ENCODE data around the gene POLR2J. TPM values are rescaled to one million over a fixed set of nuclear protein-coding genes. Genes with fewer than 3 reads are reported as not detected.
"Not testable (repeated sequence)": the region's sequence is repeated elsewhere in the genome, so short reads cannot be mapped to it uniquely, and the experiment has no call there.

The POLR2J gene
- total RNA-seq, 1 donor from 2014 or later, result 36.2 TPM

GRCh38 chr7:102507410-102508088 lies 28.8 kb upstream of the POLR2J start:
- H3K36me3 ChIP-seq (ENCODE audit: control insufficient read depth, insufficient read depth, low read length); H3K4me3 ChIP-seq (ENCODE audit: low read depth, low read length); H3K27me3 ChIP-seq (ENCODE audit: control insufficient read depth, insufficient read depth, low read length); DNase-seq (ENCODE audit: low read depth): not testable (repeated sequence)

DNA sequence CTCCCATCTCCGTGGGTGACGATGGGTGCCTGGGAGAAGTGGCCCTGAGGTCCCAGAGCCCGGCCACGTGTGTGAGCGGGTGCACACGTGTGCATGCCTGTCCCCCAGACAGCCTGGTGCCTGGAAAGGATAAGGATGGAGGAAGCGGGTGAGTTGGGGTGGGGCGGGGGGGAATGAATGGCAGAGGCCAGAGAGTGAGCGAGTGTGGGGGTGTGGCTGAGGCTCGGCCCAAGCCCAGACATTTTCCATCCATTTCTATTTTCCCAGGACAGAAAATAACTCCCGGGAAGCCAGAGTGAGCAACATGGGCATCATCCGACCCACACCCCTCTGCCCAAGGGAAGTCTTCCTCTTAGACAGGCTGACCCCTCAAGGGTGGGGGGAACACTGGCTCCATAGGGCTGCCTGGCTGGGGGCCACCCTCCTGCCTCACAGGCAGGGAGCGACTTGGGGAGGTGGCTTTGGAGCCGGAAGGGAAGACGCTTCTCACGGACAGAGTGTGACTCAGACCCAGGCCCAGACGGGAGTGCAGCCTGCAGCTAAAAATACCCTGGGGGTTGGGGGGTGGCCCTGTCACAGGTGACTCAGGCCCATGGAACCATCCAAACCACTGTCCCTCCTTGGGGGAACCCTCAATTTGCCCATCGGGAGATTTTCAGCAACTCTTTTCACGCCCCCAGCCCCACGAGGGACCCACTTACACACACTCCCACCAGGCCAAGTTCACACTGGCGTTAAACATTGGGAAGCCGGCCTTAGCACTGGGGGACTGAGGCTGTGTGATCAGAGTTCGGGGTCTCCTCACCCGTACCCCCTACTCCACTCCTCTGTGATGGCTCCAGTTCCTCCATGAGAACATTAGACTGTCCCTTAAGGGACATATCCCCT lies 26.8 kb upstream of the POLR2J start:
- not testable (repeated sequence) for H3K27me3 ChIP-seq (ENCODE audit: control insufficient read depth, insufficient read depth, low read length); H3K36me3 ChIP-seq (ENCODE audit: control insufficient read depth, insufficient read depth, low read length); DNase-seq (ENCODE audit: low read depth); H3K4me3 ChIP-seq (ENCODE audit: low read depth, low read length)

- DNase-seq (ENCODE audit: low read depth); H3K27me3 ChIP-seq (ENCODE audit: control insufficient read depth, insufficient read depth, low read length); H3K4me3 ChIP-seq (ENCODE audit: low read depth, low read length); H3K36me3 ChIP-seq (ENCODE audit: control insufficient read depth, insufficient read depth, low read length): not testable (repeated sequence)
These were observed 24.4 kb upstream of the POLR2J start for GRCh38 chr7:102503141-102503540.

DNA sequence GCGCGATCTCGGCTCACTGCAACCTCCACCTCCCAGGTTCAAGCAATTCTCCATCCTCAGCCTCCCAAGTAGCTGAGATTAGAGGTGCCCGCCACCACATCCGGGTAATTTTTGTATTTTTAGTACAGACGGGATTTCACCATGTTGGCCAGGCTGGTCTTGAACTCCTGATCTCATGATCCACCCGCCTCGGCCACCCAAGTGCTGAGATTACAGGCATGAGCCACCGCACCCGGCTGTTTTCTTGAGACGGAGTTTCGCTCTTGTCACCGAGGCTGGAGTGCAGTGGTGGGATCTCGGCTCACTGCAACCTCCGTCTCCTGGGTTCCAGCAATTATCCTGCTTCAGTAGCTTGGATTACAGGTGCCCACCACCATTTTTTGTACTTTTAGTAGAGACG lies 19.6 kb upstream of the POLR2J start:
- not testable (repeated sequence) for H3K4me3 ChIP-seq (ENCODE audit: low read depth, low read length); DNase-seq (ENCODE audit: low read depth); H3K27me3 ChIP-seq (ENCODE audit: control insufficient read depth, insufficient read depth, low read length); H3K36me3 ChIP-seq (ENCODE audit: control insufficient read depth, insufficient read depth, low read length)

- H3K4me3 ChIP-seq (ENCODE audit: low read depth, low read length); H3K27me3 ChIP-seq (ENCODE audit: control insufficient read depth, insufficient read depth, low read length); H3K36me3 ChIP-seq (ENCODE audit: control insufficient read depth, insufficient read depth, low read length); DNase-seq (ENCODE audit: low read depth): not testable (repeated sequence)
These were observed 18.6 kb upstream of the POLR2J start for GRCh38 chr7:102497308-102497707.

- not testable (repeated sequence) for DNase-seq (ENCODE audit: low read depth); H3K36me3 ChIP-seq (ENCODE audit: control insufficient read depth, insufficient read depth, low read length); H3K4me3 ChIP-seq (ENCODE audit: low read depth, low read length); H3K27me3 ChIP-seq (ENCODE audit: control insufficient read depth, insufficient read depth, low read length)
These were observed 18.1 kb upstream of the POLR2J start for GRCh38 chr7:102496861-102497260.

DNA sequence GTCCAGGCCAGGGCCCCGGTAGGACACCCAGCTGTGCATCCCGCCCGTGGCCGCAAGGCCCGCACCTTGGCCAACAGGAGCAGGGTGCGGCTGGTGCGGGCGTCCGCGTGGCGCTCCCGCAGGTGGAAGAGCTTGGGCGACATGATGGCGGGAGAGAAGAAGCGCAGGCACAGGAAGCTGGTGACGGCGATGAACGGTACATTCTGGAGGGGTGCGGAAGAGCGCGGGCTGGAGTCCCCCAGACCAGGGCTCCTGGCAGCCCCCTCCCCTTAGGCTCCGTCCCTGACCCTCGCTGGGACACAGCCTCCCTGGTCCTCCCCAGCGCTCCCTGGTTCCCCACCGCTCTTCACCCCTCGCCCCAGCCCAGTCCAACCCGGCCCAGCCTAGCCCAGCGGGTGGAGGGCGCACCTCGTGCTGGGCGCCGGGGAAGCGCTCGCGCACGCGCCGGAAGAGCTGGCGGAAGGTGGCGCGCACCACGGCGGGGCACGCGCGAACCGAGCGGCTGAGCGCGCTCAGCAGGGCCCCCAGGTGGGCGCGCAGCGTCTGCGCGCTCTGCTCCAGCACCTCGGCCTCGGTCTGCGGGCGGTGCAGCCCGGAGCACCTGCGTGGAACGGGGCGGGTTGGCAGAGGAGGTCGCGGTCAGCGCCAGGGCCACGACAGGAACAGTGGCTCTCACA lies 15.9 kb upstream of the POLR2J start:
- not testable (repeated sequence) for DNase-seq (ENCODE audit: low read depth); H3K27me3 ChIP-seq (ENCODE audit: control insufficient read depth, insufficient read depth, low read length); H3K36me3 ChIP-seq (ENCODE audit: control insufficient read depth, insufficient read depth, low read length); H3K4me3 ChIP-seq (ENCODE audit: low read depth, low read length)

GRCh38 chr7:102494026-102494425 lies 15.3 kb upstream of the POLR2J start:
- H3K36me3 ChIP-seq (ENCODE audit: control insufficient read depth, insufficient read depth, low read length); DNase-seq (ENCODE audit: low read depth); H3K27me3 ChIP-seq (ENCODE audit: control insufficient read depth, insufficient read depth, low read length); H3K4me3 ChIP-seq (ENCODE audit: low read depth, low read length): not testable (repeated sequence)

DNA sequence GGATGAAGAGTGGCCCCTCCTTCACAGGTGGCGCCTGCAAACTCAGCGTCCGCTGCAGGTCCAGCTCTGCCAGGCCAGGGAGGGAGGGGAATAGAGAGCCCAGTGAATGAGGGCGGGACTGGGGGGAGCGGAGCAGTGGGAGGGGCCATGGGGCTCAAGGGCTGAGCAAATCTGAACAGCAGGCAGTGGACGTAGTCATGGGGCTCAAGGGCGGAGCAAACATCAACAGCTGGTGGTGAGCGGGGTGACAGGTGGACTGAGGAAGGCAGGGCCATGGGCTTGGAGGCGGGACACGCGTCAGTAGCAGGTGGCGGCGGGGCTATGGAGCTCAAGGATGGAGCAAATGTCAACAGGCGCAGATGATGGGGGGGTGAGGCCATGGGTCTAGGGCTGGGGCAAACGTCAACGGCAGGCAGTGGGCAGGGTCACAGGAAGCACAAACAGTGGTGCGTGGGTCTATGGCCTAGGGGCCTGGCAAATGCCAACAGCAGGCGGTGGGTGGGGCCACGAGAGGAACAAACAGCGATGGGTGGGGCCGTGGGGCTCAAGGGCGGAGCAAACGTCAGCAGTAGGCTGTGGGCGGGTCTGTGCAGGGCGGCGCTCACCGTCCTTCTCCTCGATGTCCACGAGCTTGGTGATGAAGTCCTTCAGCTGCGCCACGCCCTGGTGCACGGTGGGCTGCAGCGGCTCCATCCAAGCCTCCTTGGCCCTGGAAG lies 14.7 kb upstream of the POLR2J start:
- not testable (repeated sequence) for DNase-seq (ENCODE audit: low read depth); H3K36me3 ChIP-seq (ENCODE audit: control insufficient read depth, insufficient read depth, low read length); H3K27me3 ChIP-seq (ENCODE audit: control insufficient read depth, insufficient read depth, low read length); H3K4me3 ChIP-seq (ENCODE audit: low read depth, low read length)

DNA sequence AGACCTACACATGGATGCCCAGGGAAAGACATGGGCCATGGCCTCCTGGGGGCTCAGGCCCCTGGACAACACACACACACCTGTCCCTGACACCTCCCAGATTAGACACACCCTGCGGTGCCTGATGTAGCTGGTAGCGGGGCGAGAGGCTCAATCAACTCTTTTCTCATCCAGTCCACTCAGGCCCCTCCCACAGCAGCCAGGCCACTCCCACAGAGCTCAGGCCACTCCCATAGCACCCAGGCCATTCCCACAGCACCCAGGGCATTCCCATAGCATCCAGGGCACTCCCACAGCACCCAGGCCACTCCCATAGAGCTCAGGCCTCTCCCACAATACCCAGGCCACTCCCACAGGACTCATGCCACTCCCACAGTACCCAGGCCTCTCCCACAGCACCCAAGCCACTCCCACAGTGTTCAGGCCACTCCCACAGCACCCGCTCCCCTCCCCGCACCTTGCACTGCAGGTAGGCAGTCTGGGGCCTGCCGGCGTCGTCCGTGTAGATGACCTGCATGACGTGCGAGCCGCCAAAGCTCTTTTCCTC lies 11.9 kb upstream of the POLR2J start:
- H3K4me3 ChIP-seq (ENCODE audit: low read depth, low read length); H3K27me3 ChIP-seq (ENCODE audit: control insufficient read depth, insufficient read depth, low read length); DNase-seq (ENCODE audit: low read depth); H3K36me3 ChIP-seq (ENCODE audit: control insufficient read depth, insufficient read depth, low read length): not testable (repeated sequence)

DNA sequence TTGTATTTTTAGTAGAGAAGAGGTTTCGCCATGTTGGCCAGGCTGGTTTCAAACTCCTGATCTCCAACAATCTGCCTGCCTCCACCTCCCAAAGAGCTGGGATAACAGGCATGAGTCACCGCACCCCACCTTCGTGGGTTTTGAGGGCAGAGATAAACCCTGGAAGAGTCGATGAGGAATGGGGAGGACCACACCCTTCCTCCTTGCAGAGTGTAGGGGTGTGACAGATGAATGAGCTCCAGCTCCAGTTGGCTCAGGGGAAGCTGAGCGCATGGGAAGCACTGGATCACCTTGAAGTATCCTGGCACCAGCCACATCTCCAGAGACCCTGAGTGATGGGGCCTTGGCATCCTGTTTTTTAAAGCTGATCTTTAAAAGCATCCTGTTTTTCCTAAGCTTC lies 5.6 kb upstream of the POLR2J start:
- DNase-seq (ENCODE audit: low read depth); H3K27me3 ChIP-seq (ENCODE audit: control insufficient read depth, insufficient read depth, low read length); H3K4me3 ChIP-seq (ENCODE audit: low read depth, low read length); H3K36me3 ChIP-seq (ENCODE audit: control insufficient read depth, insufficient read depth, low read length): not testable (repeated sequence)

DNA sequence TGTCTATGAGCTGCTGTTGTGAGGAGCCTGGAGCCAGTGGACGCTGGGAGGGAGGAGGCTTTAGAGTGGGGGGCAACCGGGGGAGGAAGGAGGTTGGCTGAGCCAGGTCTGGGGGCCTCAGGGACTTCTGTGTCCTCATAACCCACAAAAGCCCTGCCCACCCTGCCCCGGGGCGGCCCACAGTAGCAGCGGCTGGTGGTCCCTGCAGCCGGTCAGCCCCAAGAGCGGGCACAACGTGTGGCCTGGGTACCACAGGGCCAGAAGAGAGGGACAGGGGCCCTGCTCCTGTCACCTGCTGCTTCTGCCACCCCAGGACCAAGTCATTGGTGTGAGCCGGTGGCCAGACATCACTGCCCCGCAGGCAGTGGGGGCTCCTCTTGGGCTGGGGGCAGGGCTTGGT lies 3.2 kb upstream of the POLR2J start:
- not testable (repeated sequence) for DNase-seq (ENCODE audit: low read depth); H3K27me3 ChIP-seq (ENCODE audit: control insufficient read depth, insufficient read depth, low read length); H3K4me3 ChIP-seq (ENCODE audit: low read depth, low read length); H3K36me3 ChIP-seq (ENCODE audit: control insufficient read depth, insufficient read depth, low read length)

Measured in kidney epithelial cell (primary cell).